HL-60 (cell line): ENCODE measurements around the gene ETFA.

Experiments used
- GABPA ChIP-seq: IDR thresholded peaks from 2 replicates; pipeline ENCODE4 v1.6.1; 2012; ENCODE audit warnings: low read depth
- POLR2AphosphoS5 ChIP-seq: IDR thresholded peaks from 2 replicates; pipeline ENCODE4 v1.6.1; 2012; ENCODE audit warnings: low read depth
- TF ChIP-seq, protein P1 (sequence below): IDR thresholded peaks from one replicate; pipeline ENCODE4 v1.5.1; 2011; ENCODE audit warnings: low read length, control low read depth, inconsistent platforms; ENCODE audit not compliant: insufficient read depth
- TF ChIP-seq, protein P2 (sequence below): IDR thresholded peaks from 2 replicates; pipeline ENCODE4 v1.6.1; 2012; ENCODE audit warnings: low read depth; ENCODE audit not compliant: insufficient replicate concordance

DNA sequence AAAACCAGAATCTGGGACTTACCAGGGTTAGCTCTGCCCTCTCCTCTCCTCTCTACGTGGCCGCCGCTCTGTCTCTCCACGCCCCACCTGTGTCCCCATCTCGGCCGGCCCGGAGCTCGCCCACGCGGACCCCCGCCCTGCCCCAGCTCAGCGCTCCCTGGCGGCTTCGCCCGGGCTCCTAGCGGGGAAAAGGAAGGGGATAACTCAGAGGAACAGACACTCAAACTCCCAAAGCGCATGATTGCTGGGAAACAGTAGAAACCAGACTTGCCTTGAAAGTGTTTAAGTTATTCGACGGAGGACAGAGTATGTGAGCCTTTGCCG, 30.8 kb upstream of the ETFA start:
- TF ChIP-seq, protein P1, sequence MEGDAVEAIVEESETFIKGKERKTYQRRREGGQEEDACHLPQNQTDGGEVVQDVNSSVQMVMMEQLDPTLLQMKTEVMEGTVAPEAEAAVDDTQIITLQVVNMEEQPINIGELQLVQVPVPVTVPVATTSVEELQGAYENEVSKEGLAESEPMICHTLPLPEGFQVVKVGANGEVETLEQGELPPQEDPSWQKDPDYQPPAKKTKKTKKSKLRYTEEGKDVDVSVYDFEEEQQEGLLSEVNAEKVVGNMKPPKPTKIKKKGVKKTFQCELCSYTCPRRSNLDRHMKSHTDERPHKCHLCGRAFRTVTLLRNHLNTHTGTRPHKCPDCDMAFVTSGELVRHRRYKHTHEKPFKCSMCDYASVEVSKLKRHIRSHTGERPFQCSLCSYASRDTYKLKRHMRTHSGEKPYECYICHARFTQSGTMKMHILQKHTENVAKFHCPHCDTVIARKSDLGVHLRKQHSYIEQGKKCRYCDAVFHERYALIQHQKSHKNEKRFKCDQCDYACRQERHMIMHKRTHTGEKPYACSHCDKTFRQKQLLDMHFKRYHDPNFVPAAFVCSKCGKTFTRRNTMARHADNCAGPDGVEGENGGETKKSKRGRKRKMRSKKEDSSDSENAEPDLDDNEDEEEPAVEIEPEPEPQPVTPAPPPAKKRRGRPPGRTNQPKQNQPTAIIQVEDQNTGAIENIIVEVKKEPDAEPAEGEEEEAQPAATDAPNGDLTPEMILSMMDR, result no peak
- TF ChIP-seq GABPA, result no peak
- TF ChIP-seq, protein P2, sequence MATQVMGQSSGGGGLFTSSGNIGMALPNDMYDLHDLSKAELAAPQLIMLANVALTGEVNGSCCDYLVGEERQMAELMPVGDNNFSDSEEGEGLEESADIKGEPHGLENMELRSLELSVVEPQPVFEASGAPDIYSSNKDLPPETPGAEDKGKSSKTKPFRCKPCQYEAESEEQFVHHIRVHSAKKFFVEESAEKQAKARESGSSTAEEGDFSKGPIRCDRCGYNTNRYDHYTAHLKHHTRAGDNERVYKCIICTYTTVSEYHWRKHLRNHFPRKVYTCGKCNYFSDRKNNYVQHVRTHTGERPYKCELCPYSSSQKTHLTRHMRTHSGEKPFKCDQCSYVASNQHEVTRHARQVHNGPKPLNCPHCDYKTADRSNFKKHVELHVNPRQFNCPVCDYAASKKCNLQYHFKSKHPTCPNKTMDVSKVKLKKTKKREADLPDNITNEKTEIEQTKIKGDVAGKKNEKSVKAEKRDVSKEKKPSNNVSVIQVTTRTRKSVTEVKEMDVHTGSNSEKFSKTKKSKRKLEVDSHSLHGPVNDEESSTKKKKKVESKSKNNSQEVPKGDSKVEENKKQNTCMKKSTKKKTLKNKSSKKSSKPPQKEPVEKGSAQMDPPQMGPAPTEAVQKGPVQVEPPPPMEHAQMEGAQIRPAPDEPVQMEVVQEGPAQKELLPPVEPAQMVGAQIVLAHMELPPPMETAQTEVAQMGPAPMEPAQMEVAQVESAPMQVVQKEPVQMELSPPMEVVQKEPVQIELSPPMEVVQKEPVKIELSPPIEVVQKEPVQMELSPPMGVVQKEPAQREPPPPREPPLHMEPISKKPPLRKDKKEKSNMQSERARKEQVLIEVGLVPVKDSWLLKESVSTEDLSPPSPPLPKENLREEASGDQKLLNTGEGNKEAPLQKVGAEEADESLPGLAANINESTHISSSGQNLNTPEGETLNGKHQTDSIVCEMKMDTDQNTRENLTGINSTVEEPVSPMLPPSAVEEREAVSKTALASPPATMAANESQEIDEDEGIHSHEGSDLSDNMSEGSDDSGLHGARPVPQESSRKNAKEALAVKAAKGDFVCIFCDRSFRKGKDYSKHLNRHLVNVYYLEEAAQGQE, result no peak
- no peak for TF ChIP-seq POLR2AphosphoS5
